GM23338 (cell line): Measurements from ENCODE around the gene CACNA2D4. TPM values are rescaled to one million over a fixed set of nuclear protein-coding genes. Genes with fewer than 3 reads are reported as not detected.

ENCODE experiments used
- CTCF ChIP-seq, 2 experiments: fragments of 200-600 bp in 1 of 2; sonication (generic) in 1 of 2; conservative IDR thresholded peaks; 2 replicates each; pipeline versions ENCODE4 v1.5.1 to v1.6.1; 2016 to 2017; ENCODE audit warnings: antibody characterized with exemption in 2 of 2, low read depth in 2 of 2, mild to moderate bottlenecking in 2 of 2, moderate library complexity in 1 of 2
- EZH2phosphoT487 ChIP-seq: fragments of 200-600 bp; sonication (generic); IDR thresholded peaks from one replicate; pipeline ENCODE4 v1.8.1; 2018; ENCODE audit warnings: antibody characterized with exemption; ENCODE audit not compliant: unreplicated experiment
- NANOG ChIP-seq: IDR thresholded peaks from 2 replicates; pipeline ENCODE4 v1.6.1; 2016; ENCODE audit warnings: antibody characterized with exemption, borderline replicate concordance
- POLR2AphosphoS5 ChIP-seq: IDR thresholded peaks from 2 replicates; pipeline ENCODE4 v1.6.1; 2016; ENCODE audit warnings: antibody characterized with exemption, low read depth
- STAT1 ChIP-seq: IDR thresholded peaks from one replicate; pipeline ENCODE4 v1.6.1; 2016; ENCODE audit warnings: antibody characterized with exemption; ENCODE audit not compliant: unreplicated experiment
- polyA plus RNA-seq: library from polyadenylated mRNA; unstranded; fragments of >200 nt; fragmentation: Nextera tagmentation; extraction: Ambion mirVana; gene quantifications from 2 replicates; pipeline ENCODE4 v1.2.1, GENCODE V29; 2016
- total RNA-seq: library from RNA; depleted of rRNA; stranded (reverse); fragments of >200 nt; shearing (Covaris generic); gene quantifications from 2 replicates; pipeline ENCODE4 v1.2.3, GENCODE V29; 2014
- TF ChIP-seq, protein P1 (sequence below): fragments of 250-450 bp; sonication (Bioruptor Pico); IDR thresholded peaks from 2 replicates; pipeline ENCODE4 v1.5.0; 2020; ENCODE audit warnings: mild to moderate bottlenecking, moderate library complexity

CACNA2D4 gene
- total and polyA plus RNA-seq, 2 experiments from 2014 or later, result 0.07 to 0.24 TPM

- TF ChIP-seq, protein P1, sequence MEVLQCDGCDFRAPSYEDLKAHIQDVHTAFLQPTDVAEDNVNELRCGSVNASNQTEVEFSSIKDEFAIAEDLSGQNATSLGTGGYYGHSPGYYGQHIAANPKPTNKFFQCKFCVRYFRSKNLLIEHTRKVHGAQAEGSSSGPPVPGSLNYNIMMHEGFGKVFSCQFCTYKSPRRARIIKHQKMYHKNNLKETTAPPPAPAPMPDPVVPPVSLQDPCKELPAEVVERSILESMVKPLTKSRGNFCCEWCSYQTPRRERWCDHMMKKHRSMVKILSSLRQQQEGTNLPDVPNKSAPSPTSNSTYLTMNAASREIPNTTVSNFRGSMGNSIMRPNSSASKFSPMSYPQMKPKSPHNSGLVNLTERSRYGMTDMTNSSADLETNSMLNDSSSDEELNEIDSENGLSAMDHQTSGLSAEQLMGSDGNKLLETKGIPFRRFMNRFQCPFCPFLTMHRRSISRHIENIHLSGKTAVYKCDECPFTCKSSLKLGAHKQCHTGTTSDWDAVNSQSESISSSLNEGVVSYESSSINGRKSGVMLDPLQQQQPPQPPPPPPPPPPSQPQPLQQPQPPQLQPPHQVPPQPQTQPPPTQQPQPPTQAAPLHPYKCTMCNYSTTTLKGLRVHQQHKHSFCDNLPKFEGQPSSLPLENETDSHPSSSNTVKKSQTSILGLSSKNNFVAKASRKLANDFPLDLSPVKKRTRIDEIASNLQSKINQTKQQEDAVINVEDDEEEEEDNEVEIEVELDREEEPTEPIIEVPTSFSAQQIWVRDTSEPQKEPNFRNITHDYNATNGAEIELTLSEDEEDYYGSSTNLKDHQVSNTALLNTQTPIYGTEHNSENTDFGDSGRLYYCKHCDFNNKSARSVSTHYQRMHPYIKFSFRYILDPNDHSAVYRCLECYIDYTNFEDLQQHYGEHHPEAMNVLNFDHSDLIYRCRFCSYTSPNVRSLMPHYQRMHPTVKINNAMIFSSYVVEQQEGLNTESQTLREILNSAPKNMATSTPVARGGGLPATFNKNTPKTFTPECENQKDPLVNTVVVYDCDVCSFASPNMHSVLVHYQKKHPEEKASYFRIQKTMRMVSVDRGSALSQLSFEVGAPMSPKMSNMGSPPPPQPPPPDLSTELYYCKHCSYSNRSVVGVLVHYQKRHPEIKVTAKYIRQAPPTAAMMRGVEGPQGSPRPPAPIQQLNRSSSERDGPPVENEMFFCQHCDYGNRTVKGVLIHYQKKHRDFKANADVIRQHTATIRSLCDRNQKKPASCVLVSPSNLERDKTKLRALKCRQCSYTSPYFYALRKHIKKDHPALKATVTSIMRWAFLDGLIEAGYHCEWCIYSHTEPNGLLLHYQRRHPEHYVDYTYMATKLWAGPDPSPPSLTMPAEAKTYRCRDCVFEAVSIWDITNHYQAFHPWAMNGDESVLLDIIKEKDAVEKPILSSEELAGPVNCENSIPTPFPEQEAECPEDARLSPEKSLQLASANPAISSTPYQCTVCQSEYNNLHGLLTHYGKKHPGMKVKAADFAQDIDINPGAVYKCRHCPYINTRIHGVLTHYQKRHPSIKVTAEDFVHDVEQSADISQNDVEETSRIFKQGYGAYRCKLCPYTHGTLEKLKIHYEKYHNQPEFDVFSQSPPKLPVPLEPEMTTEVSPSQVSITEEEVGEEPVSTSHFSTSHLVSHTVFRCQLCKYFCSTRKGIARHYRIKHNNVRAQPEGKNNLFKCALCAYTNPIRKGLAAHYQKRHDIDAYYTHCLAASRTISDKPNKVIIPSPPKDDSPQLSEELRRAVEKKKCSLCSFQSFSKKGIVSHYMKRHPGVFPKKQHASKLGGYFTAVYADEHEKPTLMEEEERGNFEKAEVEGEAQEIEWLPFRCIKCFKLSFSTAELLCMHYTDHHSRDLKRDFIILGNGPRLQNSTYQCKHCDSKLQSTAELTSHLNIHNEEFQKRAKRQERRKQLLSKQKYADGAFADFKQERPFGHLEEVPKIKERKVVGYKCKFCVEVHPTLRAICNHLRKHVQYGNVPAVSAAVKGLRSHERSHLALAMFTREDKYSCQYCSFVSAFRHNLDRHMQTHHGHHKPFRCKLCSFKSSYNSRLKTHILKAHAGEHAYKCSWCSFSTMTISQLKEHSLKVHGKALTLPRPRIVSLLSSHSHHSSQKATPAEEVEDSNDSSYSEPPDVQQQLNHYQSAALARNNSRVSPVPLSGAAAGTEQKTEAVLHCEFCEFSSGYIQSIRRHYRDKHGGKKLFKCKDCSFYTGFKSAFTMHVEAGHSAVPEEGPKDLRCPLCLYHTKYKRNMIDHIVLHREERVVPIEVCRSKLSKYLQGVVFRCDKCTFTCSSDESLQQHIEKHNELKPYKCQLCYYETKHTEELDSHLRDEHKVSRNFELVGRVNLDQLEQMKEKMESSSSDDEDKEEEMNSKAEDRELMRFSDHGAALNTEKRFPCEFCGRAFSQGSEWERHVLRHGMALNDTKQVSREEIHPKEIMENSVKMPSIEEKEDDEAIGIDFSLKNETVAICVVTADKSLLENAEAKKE (CRISPR knock-in tag), result no peak
- no peak for TF ChIP-seq CTCF (conservative IDR thresholded peaks at IDR 0.05; ENCODE audit: low read depth in 2 of 2)
- no peak for TF ChIP-seq STAT1
- no peak for TF ChIP-seq NANOG
- no peak for TF ChIP-seq POLR2AphosphoS5
- no peak for TF ChIP-seq EZH2phosphoT487
Measured at GRCh38 chr12:1929241-1929984, 11.0 kb upstream of the CACNA2D4 start (continued).
